ENCODE measurements around the gene NUP210. TPM values are rescaled to one million over a fixed set of nuclear protein-coding genes. Genes with fewer than 3 reads are reported as not detected.

NUP210 gene
- polyA plus RNA-seq, 1 of the 3 experiments (the other 2 are of a cell fraction): 1.8 TPM

DNA sequence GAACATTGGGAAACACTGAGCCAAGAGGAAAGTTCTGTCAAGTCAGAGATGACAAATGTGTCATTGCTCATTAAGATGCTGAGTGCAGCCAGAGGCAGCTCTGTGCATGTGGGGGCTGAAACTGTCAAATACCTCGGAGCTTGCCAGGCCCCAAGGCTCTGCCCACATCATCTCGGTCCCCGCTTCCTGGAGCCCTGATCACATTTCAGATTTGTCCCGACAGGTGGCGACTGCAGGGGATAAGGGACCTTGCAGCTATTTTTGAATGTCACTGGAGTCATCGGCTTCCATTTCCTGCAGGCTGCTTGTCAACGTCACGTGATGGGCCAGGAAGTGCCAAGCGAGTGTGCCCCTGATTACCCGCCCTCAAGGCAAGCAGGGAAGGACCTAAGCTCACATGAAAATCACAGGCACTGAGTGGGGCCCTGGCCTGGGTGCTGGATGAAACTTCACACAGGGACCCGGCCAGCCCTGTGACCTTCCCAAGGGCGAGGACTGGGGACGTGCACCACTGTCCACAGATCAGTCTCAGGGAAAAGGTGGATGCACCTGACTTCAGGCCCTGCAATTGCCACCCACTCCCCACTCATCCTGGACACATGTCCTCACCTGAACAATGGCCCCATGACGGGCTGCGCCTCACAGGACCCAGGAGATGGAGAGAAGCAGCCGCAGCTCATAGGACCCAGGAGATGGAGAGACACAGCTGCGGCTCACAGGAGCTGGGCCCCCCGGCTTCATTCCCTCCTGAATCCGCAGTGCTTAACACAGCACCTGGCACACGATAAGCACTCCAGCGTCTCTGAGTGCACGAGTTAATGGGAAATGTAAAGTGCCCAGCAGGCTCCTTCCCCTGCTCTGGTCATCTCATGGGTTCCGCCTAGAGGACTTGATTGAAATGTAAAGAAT, 73.4 kb downstream of the NUP210 start:
- H3K4me2 ChIP-seq: no peak overlapping the region
- no peaks in the 10 kb centered on the region for H3F3A ChIP-seq (replicated peaks; ENCODE audit: insufficient read depth)
- H2AFZ ChIP-seq (ENCODE audit: low read depth): no peak overlapping the region
- H3K4me3 ChIP-seq (ENCODE audit: low read depth in 2 of 2, low read length in 1 of 2): no peak overlapping the region
- H3K79me2 ChIP-seq (ENCODE audit: insufficient read depth): no peaks in the 10 kb centered on the region
- no peak overlapping the region for H3K9ac ChIP-seq
- H3K36me3 ChIP-seq (replicated peaks in 1 of 2; ENCODE audit: control insufficient read depth in 1 of 2, insufficient read depth in 2 of 2, low read length in 1 of 2): no peaks in the 10 kb centered on the region
- H3K27me3 ChIP-seq (ENCODE audit: insufficient read depth): no peaks in the 10 kb centered on the region; the same call in 1 of the 2 replicates
- POLR2A ChIA-PET: no interaction called here
- TF ChIP-seq, protein P1, sequence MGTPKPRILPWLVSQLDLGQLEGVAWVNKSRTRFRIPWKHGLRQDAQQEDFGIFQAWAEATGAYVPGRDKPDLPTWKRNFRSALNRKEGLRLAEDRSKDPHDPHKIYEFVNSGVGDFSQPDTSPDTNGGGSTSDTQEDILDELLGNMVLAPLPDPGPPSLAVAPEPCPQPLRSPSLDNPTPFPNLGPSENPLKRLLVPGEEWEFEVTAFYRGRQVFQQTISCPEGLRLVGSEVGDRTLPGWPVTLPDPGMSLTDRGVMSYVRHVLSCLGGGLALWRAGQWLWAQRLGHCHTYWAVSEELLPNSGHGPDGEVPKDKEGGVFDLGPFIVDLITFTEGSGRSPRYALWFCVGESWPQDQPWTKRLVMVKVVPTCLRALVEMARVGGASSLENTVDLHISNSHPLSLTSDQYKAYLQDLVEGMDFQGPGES (IDR thresholded peaks at IDR 0.05; ENCODE audit: low read depth, low read length): no peak
- TF ChIP-seq SIN3A (IDR thresholded peaks at IDR 0.05; ENCODE audit: borderline replicate concordance, low read depth, low read length) (no peak), ELF1 (IDR thresholded peaks at IDR 0.05) (no peak), YY1 (IDR thresholded peaks at IDR 0.05; ENCODE audit: low read depth) (no peak), JUND (IDR thresholded peaks at IDR 0.05) (no peak), RFX5 (IDR thresholded peaks at IDR 0.05; ENCODE audit: low read length) (no peak), FOXJ3 (CRISPR knock-in tag; IDR thresholded peaks at IDR 0.05) (no peak), FOXM1 (IDR thresholded peaks at IDR 0.05; ENCODE audit: low read depth) (no peak), NRF1 (IDR thresholded peaks at IDR 0.05; ENCODE audit: low read depth, low read length) (no peak), MEF2A (IDR thresholded peaks at IDR 0.05; ENCODE audit: borderline replicate concordance, low read depth) (no peak), TAF1 (IDR thresholded peaks at IDR 0.05; ENCODE audit: borderline replicate concordance, low read depth, low read length) (no peak), RXRA (IDR thresholded peaks at IDR 0.05; ENCODE audit: borderline replicate concordance, low read depth) (no peak), GATA2 (CRISPR knock-in tag; IDR thresholded peaks at IDR 0.05) (no peak)
- TF ChIP-seq, protein P2, sequence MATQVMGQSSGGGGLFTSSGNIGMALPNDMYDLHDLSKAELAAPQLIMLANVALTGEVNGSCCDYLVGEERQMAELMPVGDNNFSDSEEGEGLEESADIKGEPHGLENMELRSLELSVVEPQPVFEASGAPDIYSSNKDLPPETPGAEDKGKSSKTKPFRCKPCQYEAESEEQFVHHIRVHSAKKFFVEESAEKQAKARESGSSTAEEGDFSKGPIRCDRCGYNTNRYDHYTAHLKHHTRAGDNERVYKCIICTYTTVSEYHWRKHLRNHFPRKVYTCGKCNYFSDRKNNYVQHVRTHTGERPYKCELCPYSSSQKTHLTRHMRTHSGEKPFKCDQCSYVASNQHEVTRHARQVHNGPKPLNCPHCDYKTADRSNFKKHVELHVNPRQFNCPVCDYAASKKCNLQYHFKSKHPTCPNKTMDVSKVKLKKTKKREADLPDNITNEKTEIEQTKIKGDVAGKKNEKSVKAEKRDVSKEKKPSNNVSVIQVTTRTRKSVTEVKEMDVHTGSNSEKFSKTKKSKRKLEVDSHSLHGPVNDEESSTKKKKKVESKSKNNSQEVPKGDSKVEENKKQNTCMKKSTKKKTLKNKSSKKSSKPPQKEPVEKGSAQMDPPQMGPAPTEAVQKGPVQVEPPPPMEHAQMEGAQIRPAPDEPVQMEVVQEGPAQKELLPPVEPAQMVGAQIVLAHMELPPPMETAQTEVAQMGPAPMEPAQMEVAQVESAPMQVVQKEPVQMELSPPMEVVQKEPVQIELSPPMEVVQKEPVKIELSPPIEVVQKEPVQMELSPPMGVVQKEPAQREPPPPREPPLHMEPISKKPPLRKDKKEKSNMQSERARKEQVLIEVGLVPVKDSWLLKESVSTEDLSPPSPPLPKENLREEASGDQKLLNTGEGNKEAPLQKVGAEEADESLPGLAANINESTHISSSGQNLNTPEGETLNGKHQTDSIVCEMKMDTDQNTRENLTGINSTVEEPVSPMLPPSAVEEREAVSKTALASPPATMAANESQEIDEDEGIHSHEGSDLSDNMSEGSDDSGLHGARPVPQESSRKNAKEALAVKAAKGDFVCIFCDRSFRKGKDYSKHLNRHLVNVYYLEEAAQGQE (IDR thresholded peaks at IDR 0.05; ENCODE audit: low read depth, low read length): no peak
- TF ChIP-seq, protein P3, sequence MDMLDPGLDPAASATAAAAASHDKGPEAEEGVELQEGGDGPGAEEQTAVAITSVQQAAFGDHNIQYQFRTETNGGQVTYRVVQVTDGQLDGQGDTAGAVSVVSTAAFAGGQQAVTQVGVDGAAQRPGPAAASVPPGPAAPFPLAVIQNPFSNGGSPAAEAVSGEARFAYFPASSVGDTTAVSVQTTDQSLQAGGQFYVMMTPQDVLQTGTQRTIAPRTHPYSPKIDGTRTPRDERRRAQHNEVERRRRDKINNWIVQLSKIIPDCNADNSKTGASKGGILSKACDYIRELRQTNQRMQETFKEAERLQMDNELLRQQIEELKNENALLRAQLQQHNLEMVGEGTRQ (IDR thresholded peaks at IDR 0.05; ENCODE audit: borderline replicate concordance, low read depth, low read length): no peak
- DNase-seq: peak; percentile 52
- no peaks in the 10 kb centered on the region for H3K9me3 ChIP-seq
- CTCF ChIA-PET: interaction anchor here (0.7 to 3.1 kb wide), 6 partner anchors 14 to 312 kb away, joined by 3 to 8 read pairs (median 3); no protein-coding TSS in a partner anchor
- H3K4me1 ChIP-seq (ENCODE audit: control insufficient read depth in 1 of 2, insufficient read depth in 2 of 2, low read depth in 1 of 2, low read length in 1 of 2): no peaks in the 10 kb centered on the region; a peak in 1 of 4 replicates
- 79% methylated on average over 23 of the region's 23 CpGs for WGBS (ENCODE audit: low lambda C conversion rate)
- H3K27ac ChIP-seq (ENCODE audit: low read depth in 2 of 2, low read length in 1 of 2): no peak overlapping the region; a peak in 1 of 4 replicates
- no peaks in the 10 kb centered on the region for H4K20me1 ChIP-seq (ENCODE audit: insufficient read depth)
- H3K9me2 ChIP-seq: no peaks in the 10 kb centered on the region

Measured in SK-N-SH (cell line).